ENCODE data around the gene FUT8.
"Not testable (repeated sequence)": the region's sequence is repeated elsewhere in the genome, so short reads cannot be mapped to it uniquely, and the experiment has no call there.

FUT8 gene

GRCh38 chr14:65446159-65446558 lies 33.6 kb downstream of the FUT8 start:
- Mint-ChIP-seq H3K4me1 (peaks cover 19% of the 10 kb centered on the region), H3K27ac (peak overlapping the region; percentile 6), H3K36me3 (peaks cover 40% of the 10 kb centered on the region), H3K9me3 (no peaks in the 10 kb centered on the region), H3K4me3 (no peak overlapping the region), H3K27me3 (no peaks in the 10 kb centered on the region)
- DNase-seq (ENCODE audit: low spot score in 2 of 2) (no peak), ATAC-seq (ENCODE audit: low read depth) (no peak)

- DNase-seq (ENCODE audit: low spot score in 2 of 2): no peak
- Mint-ChIP-seq H3K9me3 (no peaks in the 10 kb centered on the region), H3K4me3 (peak overlapping the region; percentile 7), H3K27ac (peak overlapping the region; percentile 28), H3K36me3 (peaks cover 53% of the 10 kb centered on the region), H3K4me1 (peaks cover 40% of the 10 kb centered on the region), H3K27me3 (no peaks in the 10 kb centered on the region)
- no peak for ATAC-seq (ENCODE audit: low read depth)
These were observed 37.1 kb downstream of the FUT8 start for GRCh38 chr14:65449647-65450046.

- Mint-ChIP-seq H3K4me1 (peaks cover 35% of the 10 kb centered on the region), H3K27me3 (no peaks in the 10 kb centered on the region), H3K27ac (peak overlapping the region; percentile 67), H3K9me3 (peaks cover 2% of the 10 kb centered on the region), H3K36me3 (peaks cover 55% of the 10 kb centered on the region), H3K4me3 (no peak overlapping the region)
- DNase-seq (ENCODE audit: low spot score in 2 of 2) (no peak), ATAC-seq (ENCODE audit: low read depth) (no peak)
These were observed 41.4 kb downstream of the FUT8 start for GRCh38 chr14:65453807-65454480.

GRCh38 chr14:65456247-65456646 lies 43.7 kb downstream of the FUT8 start:
- Mint-ChIP-seq H3K4me1 (peaks cover 38% of the 10 kb centered on the region), H3K27me3 (no peaks in the 10 kb centered on the region), H3K4me3 (no peak overlapping the region), H3K36me3 (peaks cover 45% of the 10 kb centered on the region), H3K9me3 (peaks cover 2% of the 10 kb centered on the region), H3K27ac (no peak overlapping the region)
- DNase-seq (ENCODE audit: low spot score in 2 of 2) (no peak), ATAC-seq (ENCODE audit: low read depth) (no peak)

- peaks cover 27% of the 10 kb centered on the region for H3K36me3 Mint-ChIP-seq
- peak overlapping the region; percentile 87 for H3K27ac Mint-ChIP-seq
- peaks cover 34% of the 10 kb centered on the region for H3K4me1 Mint-ChIP-seq
- no peaks in the 10 kb centered on the region for H3K27me3 Mint-ChIP-seq
- DNase-seq (ENCODE audit: low spot score in 2 of 2) (peak in 1 of 2 donors; percentile 29), ATAC-seq (ENCODE audit: low read depth) (peak; percentile 91)
- no peaks in the 10 kb centered on the region for H3K9me3 Mint-ChIP-seq
- peak overlapping the region; percentile 18 for H3K4me3 Mint-ChIP-seq
These were observed 49.2 kb downstream of the FUT8 start for GRCh38 chr14:65461730-65462129.

- peaks cover 24% of the 10 kb centered on the region for H3K36me3 Mint-ChIP-seq
- no peaks in the 10 kb centered on the region for H3K9me3 Mint-ChIP-seq
- peak; percentile 19 for ATAC-seq (ENCODE audit: low read depth)
- DNase-seq (ENCODE audit: low spot score in 2 of 2): no peak
- H3K4me1 Mint-ChIP-seq: peaks cover 31% of the 10 kb centered on the region
- H3K27ac Mint-ChIP-seq: peak overlapping the region; percentile 87
- no peak overlapping the region for H3K4me3 Mint-ChIP-seq
- no peaks in the 10 kb centered on the region for H3K27me3 Mint-ChIP-seq
These were observed 49.9 kb downstream of the FUT8 start for GRCh38 chr14:65462411-65462810.

GRCh38 chr14:65465584-65465983 lies 53.1 kb downstream of the FUT8 start:
- peaks cover 25% of the 10 kb centered on the region for H3K36me3 Mint-ChIP-seq
- no peak for ATAC-seq (ENCODE audit: low read depth)
- H3K9me3 Mint-ChIP-seq: no peaks in the 10 kb centered on the region
- H3K4me1 Mint-ChIP-seq: peaks cover 43% of the 10 kb centered on the region
- H3K4me3 Mint-ChIP-seq: no peak overlapping the region
- peak overlapping the region; percentile 45 for H3K27ac Mint-ChIP-seq
- DNase-seq (ENCODE audit: low spot score in 2 of 2): no peak
- no peaks in the 10 kb centered on the region for H3K27me3 Mint-ChIP-seq

GRCh38 chr14:65467926-65468325 lies 55.4 kb downstream of the FUT8 start:
- Mint-ChIP-seq H3K27ac (peak overlapping the region; percentile 48), H3K4me1 (peaks cover 33% of the 10 kb centered on the region), H3K36me3 (peaks cover 20% of the 10 kb centered on the region)
- H3K27me3 Mint-ChIP-seq; H3K9me3 Mint-ChIP-seq; H3K4me3 Mint-ChIP-seq; DNase-seq (ENCODE audit: low spot score in 2 of 2); ATAC-seq (ENCODE audit: low read depth): not testable (repeated sequence)

GRCh38 chr14:65469903-65470302 lies 57.4 kb downstream of the FUT8 start:
- H3K27me3 Mint-ChIP-seq: no peaks in the 10 kb centered on the region
- H3K9me3 Mint-ChIP-seq: no peaks in the 10 kb centered on the region
- ATAC-seq (ENCODE audit: low read depth) (no peak), DNase-seq (ENCODE audit: low spot score in 2 of 2) (no peak)
- no peak overlapping the region for H3K4me3 Mint-ChIP-seq
- H3K36me3 Mint-ChIP-seq: peaks cover 22% of the 10 kb centered on the region
- peaks cover 35% of the 10 kb centered on the region for H3K4me1 Mint-ChIP-seq
- H3K27ac Mint-ChIP-seq: no peak overlapping the region

- Mint-ChIP-seq H3K36me3 (peaks cover 24% of the 10 kb centered on the region), H3K27ac (peak overlapping the region; percentile 65), H3K4me1 (peaks cover 34% of the 10 kb centered on the region), H3K4me3 (peak overlapping the region; percentile 30), H3K9me3 (no peaks in the 10 kb centered on the region), H3K27me3 (no peaks in the 10 kb centered on the region)
- peak; percentile 25 for ATAC-seq (ENCODE audit: low read depth)
- no peak for DNase-seq (ENCODE audit: low spot score in 2 of 2)
These were observed 57.9 kb downstream of the FUT8 start for GRCh38 chr14:65470404-65470880.

GRCh38 chr14:65471038-65471878 lies 58.7 kb downstream of the FUT8 start:
- Mint-ChIP-seq H3K27ac (peak overlapping the region; percentile 65), H3K9me3 (no peaks in the 10 kb centered on the region), H3K36me3 (peaks cover 20% of the 10 kb centered on the region), H3K27me3 (no peaks in the 10 kb centered on the region), H3K4me1 (peaks cover 37% of the 10 kb centered on the region), H3K4me3 (peak overlapping the region; percentile 30)
- ATAC-seq (ENCODE audit: low read depth) (peak; percentile 94), DNase-seq (ENCODE audit: low spot score in 2 of 2) (no peak)

GRCh38 chr14:65472189-65472588 lies 59.7 kb downstream of the FUT8 start:
- Mint-ChIP-seq H3K4me1 (peaks cover 39% of the 10 kb centered on the region), H3K27ac (no peak overlapping the region), H3K36me3 (peaks cover 20% of the 10 kb centered on the region), H3K27me3 (no peaks in the 10 kb centered on the region), H3K4me3 (no peak overlapping the region), H3K9me3 (no peaks in the 10 kb centered on the region)
- ATAC-seq (ENCODE audit: low read depth) (no peak), DNase-seq (ENCODE audit: low spot score in 2 of 2) (no peak)

GRCh38 chr14:65476273-65476941 lies 63.9 kb downstream of the FUT8 start:
- no peak overlapping the region for H3K4me3 Mint-ChIP-seq
- no peaks in the 10 kb centered on the region for H3K27me3 Mint-ChIP-seq
- no peak for DNase-seq (ENCODE audit: low spot score in 2 of 2)
- peaks cover 41% of the 10 kb centered on the region for H3K4me1 Mint-ChIP-seq
- H3K9me3 Mint-ChIP-seq: no peaks in the 10 kb centered on the region
- peaks cover 21% of the 10 kb centered on the region for H3K36me3 Mint-ChIP-seq
- ATAC-seq (ENCODE audit: low read depth): no peak
- peak overlapping the region; percentile 51 for H3K27ac Mint-ChIP-seq

- Mint-ChIP-seq H3K36me3 (peaks cover 21% of the 10 kb centered on the region), H3K27ac (no peak overlapping the region), H3K27me3 (no peaks in the 10 kb centered on the region), H3K4me1 (peaks cover 43% of the 10 kb centered on the region), H3K9me3 (no peaks in the 10 kb centered on the region), H3K4me3 (no peak overlapping the region)
- DNase-seq (ENCODE audit: low spot score in 2 of 2) (no peak), ATAC-seq (ENCODE audit: low read depth) (no peak)
These were observed 64.4 kb downstream of the FUT8 start for GRCh38 chr14:65476942-65477318.
